ENCODE data around the gene XIRP1. TPM values are rescaled to one million over a fixed set of nuclear protein-coding genes. Genes with fewer than 3 reads are reported as not detected.

Gene XIRP1
- total RNA-seq, 2 donors from 2014 or later, result not detected

DNA sequence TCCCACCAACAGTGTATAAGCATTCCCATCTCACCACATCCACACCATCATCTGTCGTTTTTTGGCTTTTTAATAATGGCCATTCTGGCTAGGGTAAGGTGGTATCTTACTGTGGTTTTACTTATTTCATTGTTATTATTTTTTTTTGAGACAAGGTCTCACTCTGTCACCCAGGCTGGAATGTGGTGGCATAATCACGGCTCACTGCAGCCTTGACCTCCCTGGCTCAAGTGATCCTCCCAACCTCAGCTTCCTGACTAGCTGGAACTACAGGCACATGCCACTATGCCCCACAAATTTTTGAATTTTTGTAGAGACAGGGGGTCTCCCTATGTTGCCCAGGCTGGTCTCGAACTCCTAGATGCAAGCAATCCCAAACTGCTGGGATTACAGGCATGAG is 28.0 kb downstream of the XIRP1 start:
- Histone ChIP-seq H3K4me3 (ENCODE audit: low read length) (no peak overlapping the region), H3K27ac (ENCODE audit: low read depth, low read length) (no peak overlapping the region), H3K36me3 (ENCODE audit: control insufficient read depth, insufficient read depth, low read length) (no peaks in the 10 kb centered on the region), H3K9me3 (ENCODE audit: control insufficient read depth, low read length) (peaks cover 10% of the 10 kb centered on the region), H3K9ac (ENCODE audit: extremely low read depth, low read length, poor library complexity, severe bottlenecking) (no peak overlapping the region), H3K4me1 (ENCODE audit: control insufficient read depth, insufficient read depth, low read length) (no peaks in the 10 kb centered on the region), H3K27me3 (ENCODE audit: control insufficient read depth, insufficient read depth, low read length, poor library complexity, severe bottlenecking) (no peaks in the 10 kb centered on the region)
- H3K9me3 Mint-ChIP-seq, result peaks cover 11% of the 10 kb centered on the region
- H3K27ac Mint-ChIP-seq, result no peak overlapping the region
- no peaks in the 10 kb centered on the region for H3K27me3 Mint-ChIP-seq (ENCODE audit: insufficient read depth)
- H3K36me3 Mint-ChIP-seq (ENCODE audit: low read depth), result no peaks in the 10 kb centered on the region
- no peak for DNase-seq
- 95 to 100% methylated on average over 2 of the region's 3 CpGs for WGBS, 2 experiments (ENCODE audit: insufficient coverage in 1 of 2, insufficient read length in 1 of 2)
- H3K4me3 Mint-ChIP-seq, result no peak overlapping the region
- peaks cover 11% of the 10 kb centered on the region for H3K4me1 Mint-ChIP-seq
- TF ChIP-seq, protein P1, sequence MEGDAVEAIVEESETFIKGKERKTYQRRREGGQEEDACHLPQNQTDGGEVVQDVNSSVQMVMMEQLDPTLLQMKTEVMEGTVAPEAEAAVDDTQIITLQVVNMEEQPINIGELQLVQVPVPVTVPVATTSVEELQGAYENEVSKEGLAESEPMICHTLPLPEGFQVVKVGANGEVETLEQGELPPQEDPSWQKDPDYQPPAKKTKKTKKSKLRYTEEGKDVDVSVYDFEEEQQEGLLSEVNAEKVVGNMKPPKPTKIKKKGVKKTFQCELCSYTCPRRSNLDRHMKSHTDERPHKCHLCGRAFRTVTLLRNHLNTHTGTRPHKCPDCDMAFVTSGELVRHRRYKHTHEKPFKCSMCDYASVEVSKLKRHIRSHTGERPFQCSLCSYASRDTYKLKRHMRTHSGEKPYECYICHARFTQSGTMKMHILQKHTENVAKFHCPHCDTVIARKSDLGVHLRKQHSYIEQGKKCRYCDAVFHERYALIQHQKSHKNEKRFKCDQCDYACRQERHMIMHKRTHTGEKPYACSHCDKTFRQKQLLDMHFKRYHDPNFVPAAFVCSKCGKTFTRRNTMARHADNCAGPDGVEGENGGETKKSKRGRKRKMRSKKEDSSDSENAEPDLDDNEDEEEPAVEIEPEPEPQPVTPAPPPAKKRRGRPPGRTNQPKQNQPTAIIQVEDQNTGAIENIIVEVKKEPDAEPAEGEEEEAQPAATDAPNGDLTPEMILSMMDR (conservative IDR thresholded peaks at IDR 0.05), result no peak

GRCh38 chr3:39158148-39158715 is 34.2 kb downstream of the XIRP1 start:
- TF ChIP-seq, protein P1 (conservative IDR thresholded peaks at IDR 0.05), result no peak
- Histone ChIP-seq H3K27ac (ENCODE audit: low read depth, low read length) (peak overlapping the region; percentile 49), H3K4me1 (ENCODE audit: control insufficient read depth, insufficient read depth, low read length) (peaks cover 21% of the 10 kb centered on the region), H3K9me3 (ENCODE audit: control insufficient read depth, low read length) (peaks cover 6% of the 10 kb centered on the region), H3K27me3 (ENCODE audit: control insufficient read depth, insufficient read depth, low read length, poor library complexity, severe bottlenecking) (no peaks in the 10 kb centered on the region), H3K4me3 (ENCODE audit: low read length) (no peak overlapping the region), H3K36me3 (ENCODE audit: control insufficient read depth, insufficient read depth, low read length) (no peaks in the 10 kb centered on the region), H3K9ac (ENCODE audit: extremely low read depth, low read length, poor library complexity, severe bottlenecking) (no peak overlapping the region)
- Mint-ChIP-seq H3K27me3 (ENCODE audit: insufficient read depth) (no peaks in the 10 kb centered on the region), H3K36me3 (ENCODE audit: low read depth) (no peaks in the 10 kb centered on the region), H3K4me3 (no peak overlapping the region), H3K4me1 (peaks cover 38% of the 10 kb centered on the region), H3K9me3 (peaks cover 7% of the 10 kb centered on the region), H3K27ac (peak overlapping the region; percentile 16)
- 82% methylated on average over 4 of the region's 5 CpGs; no CpG with 5 or more reads in 1 of the 2 experiments for WGBS, 2 experiments (ENCODE audit: insufficient coverage in 1 of 2, insufficient read length in 1 of 2)
- no peak for DNase-seq

DNA sequence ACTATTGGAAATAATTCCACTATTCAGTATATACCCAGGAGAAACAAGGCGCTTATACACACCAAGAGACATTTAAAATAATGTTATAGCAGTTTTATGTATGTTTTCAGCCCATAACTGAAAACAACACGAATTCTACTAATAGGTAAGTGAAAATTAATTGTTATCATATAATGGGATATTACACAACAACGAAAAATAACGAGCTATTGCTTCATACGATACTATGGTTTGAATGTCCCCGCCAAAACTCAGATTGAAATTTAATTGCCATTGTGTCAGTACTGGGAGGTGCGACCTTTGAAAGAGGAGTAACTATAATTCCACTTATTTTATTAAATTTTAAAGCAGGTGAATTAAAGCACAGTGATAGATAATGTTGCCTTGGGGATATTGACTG is 35.0 kb downstream of the XIRP1 start:
- Histone ChIP-seq H3K9ac (ENCODE audit: extremely low read depth, low read length, poor library complexity, severe bottlenecking) (no peak overlapping the region), H3K36me3 (ENCODE audit: control insufficient read depth, insufficient read depth, low read length) (no peaks in the 10 kb centered on the region), H3K4me3 (ENCODE audit: low read length) (no peak overlapping the region), H3K27me3 (ENCODE audit: control insufficient read depth, insufficient read depth, low read length, poor library complexity, severe bottlenecking) (no peaks in the 10 kb centered on the region), H3K27ac (ENCODE audit: low read depth, low read length) (no peak overlapping the region), H3K4me1 (ENCODE audit: control insufficient read depth, insufficient read depth, low read length) (peaks cover 21% of the 10 kb centered on the region), H3K9me3 (ENCODE audit: control insufficient read depth, low read length) (no peaks in the 10 kb centered on the region)
- no peak for DNase-seq
- 94 to 96% methylated on average over 4 to 6 of the region's 7 CpGs for WGBS, 2 experiments (ENCODE audit: insufficient coverage in 1 of 2, insufficient read length in 1 of 2)
- Mint-ChIP-seq H3K36me3 (ENCODE audit: low read depth) (no peaks in the 10 kb centered on the region), H3K4me1 (peaks cover 42% of the 10 kb centered on the region), H3K27me3 (ENCODE audit: insufficient read depth) (no peaks in the 10 kb centered on the region), H3K4me3 (no peak overlapping the region), H3K9me3 (no peaks in the 10 kb centered on the region), H3K27ac (no peak overlapping the region)
- TF ChIP-seq, protein P1 (conservative IDR thresholded peaks at IDR 0.05), result no peak

Data from endodermal cell (in vitro differentiated cells).